Measurements from ENCODE around the gene NETO1.

The NETO1 gene

GRCh38 chr18:72867746-72868584, at the start of gene NETO1:
Gene NETO1, minus strand, starts transcription at chr18:72867987. Its CDS starts 696 bp downstream, at chr18:72867291.
- DNase-seq (ENCODE audit: low read depth in 1 of 2, low spot score in 1 of 2), result no peak

DNA sequence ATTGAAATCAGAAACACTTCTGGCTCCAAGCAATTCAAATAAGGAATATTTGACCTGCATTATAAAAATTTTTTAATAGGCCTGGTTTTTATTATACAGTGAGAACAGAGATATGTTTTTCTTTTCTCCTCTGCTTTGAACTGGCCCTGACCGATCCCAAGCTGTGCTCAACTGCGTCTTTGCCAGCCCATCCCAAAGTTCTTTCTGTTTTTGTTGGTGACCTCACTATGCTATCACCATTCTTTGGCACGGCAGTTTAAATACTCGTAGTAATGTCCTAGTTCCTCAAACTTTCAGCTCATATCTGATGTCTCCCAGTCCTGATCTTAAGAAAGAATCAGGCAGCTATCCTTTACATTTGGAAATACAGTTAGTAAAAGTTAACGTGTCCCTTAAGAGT, 42.3 kb upstream of the NETO1 start:
- DNase-seq (ENCODE audit: low read depth in 1 of 2, low spot score in 1 of 2), result no peak

DNA sequence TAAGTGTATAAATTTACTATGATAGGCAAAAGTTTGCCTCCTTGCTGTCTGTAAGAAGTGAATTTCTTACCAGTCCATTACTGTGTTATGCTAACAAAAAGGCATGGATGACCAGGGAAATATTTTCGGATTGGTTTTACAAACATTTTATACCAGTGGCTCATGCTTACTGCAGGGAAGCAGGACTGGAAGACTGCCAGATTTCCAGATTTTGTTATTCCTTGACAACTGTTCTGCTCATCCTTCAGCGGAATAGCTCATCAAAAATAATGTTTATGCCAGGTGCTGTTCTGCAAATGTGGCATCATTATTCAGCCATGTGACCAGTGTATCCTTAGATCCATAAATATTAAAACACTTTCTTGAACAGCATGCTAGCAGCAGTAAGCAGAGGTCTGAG, 40.4 kb upstream of the NETO1 start:
- DNase-seq (ENCODE audit: low read depth in 1 of 2, low spot score in 1 of 2), result no peak

DNA sequence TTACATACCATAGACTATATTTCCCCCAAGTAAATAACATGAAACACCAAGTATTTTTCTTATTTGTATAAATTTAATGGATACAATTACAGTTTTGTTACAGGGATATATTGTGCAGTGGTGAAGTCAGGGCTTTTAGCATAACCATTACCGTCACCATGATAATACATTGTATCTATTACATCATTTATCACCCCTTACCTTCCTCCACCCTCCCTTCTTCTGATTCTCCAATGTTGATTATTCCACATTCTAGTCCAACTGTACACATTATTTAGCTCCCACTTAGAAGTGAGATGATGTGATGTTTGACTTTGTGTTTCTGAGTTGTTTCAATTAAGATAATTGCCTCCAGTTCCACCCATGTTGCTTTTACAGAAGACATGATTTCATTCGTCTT, 35.2 kb upstream of the NETO1 start:
- no peak for DNase-seq (ENCODE audit: low read depth in 1 of 2, low spot score in 1 of 2)

DNA sequence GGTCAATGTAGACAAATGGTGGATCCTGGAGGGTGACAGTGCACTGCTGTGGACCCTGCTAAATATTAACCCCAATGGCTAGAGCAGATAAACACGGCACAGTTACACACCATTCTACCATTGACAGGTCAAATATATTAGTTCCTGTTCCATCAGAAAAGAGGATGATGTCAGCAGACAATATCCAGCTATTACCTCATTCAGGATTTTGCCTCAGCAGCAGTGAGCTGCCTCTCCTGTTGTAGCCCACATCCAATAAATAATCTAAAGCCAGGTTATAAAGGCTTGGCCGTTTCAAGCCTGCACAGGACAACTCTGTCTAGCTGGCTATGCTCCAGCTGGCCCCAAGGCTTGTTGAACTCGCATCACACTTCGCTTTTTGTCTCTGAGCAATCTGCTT, 31.6 kb upstream of the NETO1 start:
- DNase-seq (ENCODE audit: low read depth in 1 of 2, low spot score in 1 of 2), result no peak

DNA sequence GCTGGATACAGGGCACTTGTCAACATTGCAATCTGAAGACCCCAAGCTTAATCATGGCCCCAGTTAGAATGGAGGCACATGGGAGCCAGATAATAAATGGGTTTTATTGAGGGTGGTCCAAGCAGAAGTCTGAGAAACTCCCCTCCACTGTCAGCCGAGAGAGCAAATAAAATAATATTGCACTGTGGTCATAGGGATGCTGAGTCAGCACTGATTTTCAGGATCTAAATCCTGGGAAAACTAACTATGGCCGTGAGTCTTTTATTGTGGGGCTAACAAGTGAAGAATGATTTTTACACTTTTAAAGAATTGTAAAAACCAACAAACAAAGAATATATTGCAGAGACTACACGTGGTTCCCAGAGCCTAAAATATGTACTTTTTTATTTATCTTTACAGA, 31.1 kb upstream of the NETO1 start:
- no peak for DNase-seq (ENCODE audit: low read depth in 1 of 2, low spot score in 1 of 2)

DNA sequence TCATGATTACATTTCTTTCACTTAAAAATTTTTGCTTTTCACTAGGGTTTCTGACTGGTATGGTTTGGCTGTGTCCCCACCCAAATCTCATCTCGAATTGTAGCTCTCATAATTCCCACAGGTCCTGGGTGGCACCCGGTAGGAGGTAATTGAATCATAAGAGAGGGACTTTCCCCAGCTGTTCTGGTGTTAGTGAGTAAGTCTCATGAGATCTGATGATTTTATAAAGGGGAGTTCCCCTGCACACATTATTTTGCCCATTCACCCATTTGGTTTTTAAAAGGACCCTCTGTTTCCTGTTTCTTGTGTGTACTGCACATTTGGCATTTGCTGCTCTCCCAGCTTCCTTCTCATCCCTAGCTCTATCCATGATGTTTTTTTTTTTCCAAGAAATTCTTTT, 27.8 kb upstream of the NETO1 start:
- DNase-seq (ENCODE audit: low read depth in 1 of 2, low spot score in 1 of 2), result no peak

GRCh38 chr18:72878561-72878960, 10.8 kb upstream of the NETO1 start:
- no peak for DNase-seq (ENCODE audit: low read depth in 1 of 2, low spot score in 1 of 2)

GRCh38 chr18:72878143-72878542, 10.4 kb upstream of the NETO1 start:
- DNase-seq (ENCODE audit: low read depth in 1 of 2, low spot score in 1 of 2), result no peak

DNA sequence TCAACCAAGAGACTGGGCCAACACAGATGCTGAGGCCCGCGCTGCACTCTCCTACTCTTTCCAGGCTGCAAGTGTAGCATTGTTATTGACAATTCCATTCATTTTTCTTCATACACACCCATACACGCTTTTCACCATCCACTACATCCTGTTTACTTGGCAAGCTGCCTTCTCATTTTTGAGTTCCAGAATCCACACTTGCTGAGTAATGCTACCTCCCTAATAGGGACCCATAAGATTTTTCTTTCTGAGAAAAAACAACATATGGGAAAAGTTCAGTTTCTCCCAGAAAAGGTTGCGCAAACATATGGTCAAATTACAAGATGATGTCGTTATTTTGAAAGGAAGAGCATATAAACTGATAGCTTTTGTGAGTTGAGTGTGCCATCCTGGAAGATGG, 3.3 kb upstream of the NETO1 start:
- no peak for DNase-seq (ENCODE audit: low read depth in 1 of 2, low spot score in 1 of 2)

DNA sequence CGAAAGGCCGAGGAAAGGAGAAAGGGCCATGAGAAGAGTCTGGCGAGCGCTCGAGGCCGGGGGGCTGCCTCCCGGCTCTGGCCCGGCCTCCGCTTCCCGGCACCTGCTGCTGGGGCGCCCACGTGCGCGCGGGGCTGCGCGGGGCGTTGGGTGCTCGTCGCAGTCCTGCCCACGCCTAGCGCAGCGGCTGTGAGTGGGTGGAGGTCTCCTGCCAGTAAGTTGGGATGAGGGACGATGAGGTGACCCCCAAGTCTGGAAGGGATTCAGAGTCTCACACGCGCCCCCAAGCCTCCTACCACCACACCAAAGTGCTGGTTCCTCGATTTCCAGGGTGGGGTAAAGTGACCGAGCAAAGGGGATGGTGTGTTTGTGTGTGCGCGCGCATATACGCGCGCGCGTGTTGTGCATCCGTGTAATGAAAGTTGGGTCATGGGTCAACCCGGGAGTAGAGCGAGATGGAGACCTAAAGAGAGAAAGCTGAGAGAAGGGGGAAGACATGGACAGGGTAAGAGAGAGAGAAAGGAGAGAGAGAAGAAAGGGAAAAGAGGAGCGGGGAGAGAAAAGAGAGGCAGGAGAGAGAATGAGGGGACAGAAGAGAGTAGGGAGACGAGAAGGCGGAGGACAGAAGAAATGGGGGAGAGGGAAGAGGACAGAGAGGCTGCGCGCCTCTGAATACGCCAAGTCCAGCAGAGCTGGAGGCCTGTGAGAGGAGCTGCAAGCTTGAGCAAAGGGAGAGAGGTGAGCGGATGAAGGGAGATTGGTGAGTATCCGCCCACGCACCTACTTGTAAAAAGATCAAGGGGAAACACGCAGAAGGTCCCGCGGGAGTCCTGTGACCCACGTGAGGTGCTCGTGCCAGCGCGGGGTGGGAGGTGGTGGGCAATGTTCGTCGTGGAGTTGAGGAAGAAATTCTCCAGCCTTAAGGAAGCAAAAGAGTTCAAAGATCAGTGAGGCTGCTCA, 1.7 kb upstream of the NETO1 start:
- no peak for DNase-seq (ENCODE audit: low read depth in 1 of 2, low spot score in 1 of 2)

DNA sequence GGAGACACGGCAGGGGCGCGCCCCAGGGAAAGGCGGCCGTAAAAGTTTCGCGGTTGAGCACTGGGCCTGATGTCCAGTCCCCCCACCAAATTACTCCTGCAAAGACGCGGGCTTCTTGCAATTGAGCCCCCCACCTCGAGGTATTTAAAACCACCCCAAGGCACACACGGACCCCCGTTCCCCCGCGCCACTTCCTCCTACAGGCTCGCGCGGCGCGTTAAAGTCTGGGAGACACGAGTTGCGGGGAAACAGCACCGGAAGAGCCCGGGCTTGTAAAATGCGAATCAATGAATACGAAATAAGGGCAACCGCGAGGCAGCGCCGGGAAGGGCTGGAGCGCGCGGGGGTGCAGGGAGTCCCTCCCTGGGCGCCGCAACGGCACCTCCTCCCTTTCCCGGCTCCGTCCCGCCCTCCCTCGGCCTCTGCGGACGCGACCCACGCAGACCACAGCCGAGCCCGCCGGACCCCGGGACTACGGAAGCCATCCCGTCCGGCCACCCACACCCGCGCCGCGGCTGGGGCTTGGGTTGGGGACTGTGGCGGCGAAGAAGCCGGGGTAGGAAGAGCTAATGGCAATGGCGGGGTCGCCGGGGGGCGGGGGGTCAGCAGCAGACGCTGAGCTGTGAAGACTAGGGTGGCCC, 918 bp upstream of the NETO1 start:
- DNase-seq (ENCODE audit: low read depth in 1 of 2, low spot score in 1 of 2), result no peak

GRCh38 chr18:72866901-72867745, 664 bp downstream of the NETO1 start:
- DNase-seq (ENCODE audit: low read depth in 1 of 2, low spot score in 1 of 2), result no peak

- no peak for DNase-seq (ENCODE audit: low read depth in 1 of 2, low spot score in 1 of 2)
Measured at GRCh38 chr18:72866442-72866900, 1.3 kb downstream of the NETO1 start.

DNA sequence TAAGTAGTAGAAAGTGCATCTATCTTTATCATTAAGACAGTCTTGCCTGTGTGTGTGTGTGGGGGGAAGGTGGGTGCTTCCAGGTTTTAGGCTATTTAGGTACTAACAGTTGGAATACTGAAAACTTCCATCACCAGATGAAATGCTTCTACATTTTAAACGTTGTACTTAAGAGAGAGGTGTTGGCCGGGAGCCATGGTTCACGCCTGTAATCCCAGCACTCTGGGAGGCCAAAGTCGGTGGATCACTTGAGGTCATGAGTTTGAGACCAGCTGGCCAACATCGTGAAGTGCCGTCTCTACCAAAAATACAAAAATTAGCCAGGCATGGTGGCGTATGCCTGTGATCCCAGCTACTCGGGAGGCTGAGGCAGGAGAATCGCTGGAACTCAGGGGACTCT, 4.0 kb downstream of the NETO1 start:
- DNase-seq (ENCODE audit: low read depth in 1 of 2, low spot score in 1 of 2), result no peak

DNA sequence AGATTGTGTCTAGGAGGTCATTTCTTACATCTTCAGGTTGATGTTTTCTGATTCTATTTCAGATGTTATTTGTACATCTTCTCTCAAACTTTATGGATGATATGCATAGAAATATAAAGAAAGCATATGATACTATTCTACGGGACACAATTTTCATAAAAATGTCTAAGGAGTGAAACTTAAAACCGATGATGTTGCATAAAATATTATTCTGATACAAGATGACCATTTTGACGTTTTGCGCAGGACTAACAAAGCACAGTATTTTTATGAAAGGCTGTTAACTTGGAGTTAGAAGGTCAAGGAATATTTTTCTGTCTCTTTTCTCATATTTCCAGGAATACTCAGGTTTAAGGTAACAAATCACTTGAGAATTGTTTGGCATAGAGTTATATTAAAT, 8.7 kb downstream of the NETO1 start:
- no peak for DNase-seq (ENCODE audit: low read depth in 1 of 2, low spot score in 1 of 2)

DNA sequence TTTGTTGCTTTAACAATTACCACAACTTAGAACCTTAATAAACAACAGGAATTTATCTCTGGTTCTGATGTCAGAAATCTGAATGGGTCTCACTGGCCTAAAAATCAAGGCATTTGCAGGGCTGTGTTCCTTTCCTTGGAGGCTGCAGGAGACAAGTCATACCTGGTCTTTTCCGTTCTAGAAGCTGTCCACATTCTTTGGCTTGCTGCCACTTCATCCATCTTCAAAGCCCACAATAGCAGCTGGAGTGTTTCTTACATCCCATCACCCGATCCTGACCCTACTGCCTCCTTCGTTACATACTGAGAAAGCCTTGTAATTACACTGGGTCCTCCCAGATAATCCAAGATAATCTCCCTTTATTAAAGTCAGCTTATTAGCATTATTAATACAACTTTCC, 18.1 kb downstream of the NETO1 start:
- DNase-seq (ENCODE audit: low read depth in 1 of 2, low spot score in 1 of 2), result no peak

DNA sequence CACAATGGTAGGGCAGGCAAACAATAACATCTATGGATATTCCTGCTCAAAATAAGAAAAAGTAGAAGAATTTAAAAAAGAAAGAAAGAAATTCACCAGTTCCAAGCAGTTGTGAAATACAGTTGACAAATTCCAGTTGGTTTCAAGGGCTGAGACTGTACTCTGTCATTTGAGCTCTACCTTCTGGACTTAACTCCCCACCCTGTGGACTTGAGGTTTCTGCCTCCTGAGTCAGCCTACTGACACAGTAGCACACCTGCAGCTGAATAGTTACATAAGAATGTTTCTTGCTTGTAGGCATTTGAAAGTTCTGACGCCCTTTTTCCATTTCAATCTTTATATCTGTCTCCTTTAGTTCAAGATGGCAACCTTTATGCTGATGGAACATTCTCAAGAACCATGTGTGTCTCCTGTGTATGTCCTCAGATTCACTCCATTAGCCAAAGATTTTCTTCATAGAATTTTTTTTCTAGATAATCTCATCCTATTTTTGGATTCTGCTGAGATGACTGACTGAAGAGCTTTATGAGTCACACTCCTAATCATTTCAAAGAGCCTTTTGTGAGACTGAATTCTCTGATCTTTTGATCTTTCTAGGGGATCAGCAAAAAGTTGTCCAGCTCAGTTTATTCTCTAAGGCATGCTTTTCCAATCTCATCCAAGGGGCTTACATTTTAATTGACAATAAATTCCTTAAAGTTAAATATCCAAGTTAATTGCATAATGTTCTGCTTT, 19.1 kb downstream of the NETO1 start:
- DNase-seq (ENCODE audit: low read depth in 1 of 2, low spot score in 1 of 2), result no peak

- DNase-seq (ENCODE audit: low read depth in 1 of 2, low spot score in 1 of 2), result no peak
Measured at GRCh38 chr18:72847771-72848170, 20.0 kb downstream of the NETO1 start.
